A673 (cell line): ENCODE measurements around the gene ZBTB37. TPM values are rescaled to one million over a fixed set of nuclear protein-coding genes. Genes with fewer than 3 reads are reported as not detected.

ENCODE experiments used
- BruUV-seq: library from RNA; stranded (reverse); fragments of 400-500 nt; replicated peaks from 2 replicates; lab custom pipeline; 2021; lab: Mats Ljungman, UMichigan
- CTCF ChIA-PET: fragments of 300-600 bp; sonication (Branson Sonifier 250); formaldehyde crosslinking; loops from one replicate; lab custom pipeline; 2022; ENCODE audit warnings: antibody characterized with exemption; lab: Charles Lee
- POLR2A ChIA-PET: fragments of 300-600 bp; sonication (Branson Sonifier 250); formaldehyde crosslinking; loops from one replicate; lab custom pipeline; 2022; ENCODE audit warnings: antibody characterized with exemption; ENCODE audit not compliant: low non-redundant PET; lab: Charles Lee
- DNase-seq: peaks from one replicate; pipeline ENCODE4 v3.0.0-alpha.2; 2015; ENCODE audit warnings: low spot score
- H3K27ac ChIP-seq: fragments of 200-600 bp; sonication (generic); 2 replicates; pipeline ENCODE4 v1.5.1; 2016; ENCODE audit warnings: mixed run types, low read depth, mild to moderate bottlenecking, mixed read lengths, antibody characterized with exemption, low read length; ENCODE audit not compliant: poor library complexity, severe bottlenecking
- H3K27me3 ChIP-seq: fragments of 200-600 bp; sonication (generic); replicated peaks from 2 replicates; pipeline ENCODE4 v1.6.1; 2017; ENCODE audit warnings: mixed run types, low read depth, mild to moderate bottlenecking, mixed read lengths, antibody characterized with exemption, low read length; ENCODE audit not compliant: insufficient read depth, poor library complexity
- H3K36me3 ChIP-seq: fragments of 200-600 bp; sonication (generic); 2 replicates; pipeline ENCODE4 v1.6.1; 2016; ENCODE audit warnings: mixed run types, mild to moderate bottlenecking, mixed read lengths, antibody characterized with exemption, low read length; ENCODE audit not compliant: insufficient read depth, poor library complexity, severe bottlenecking
- H3K4me1 ChIP-seq: fragments of 200-600 bp; sonication (generic); 2 replicates; pipeline ENCODE4 v1.6.1; 2017; ENCODE audit warnings: mixed run types, mild to moderate bottlenecking, mixed read lengths, antibody characterized with exemption, low read length; ENCODE audit not compliant: insufficient read depth, poor library complexity, severe bottlenecking
- H3K4me3 ChIP-seq: fragments of 200-600 bp; sonication (generic); 2 replicates; pipeline ENCODE4 v1.5.1; 2016; ENCODE audit warnings: low read depth, mixed run types, mild to moderate bottlenecking, mixed read lengths, low read length; ENCODE audit not compliant: poor library complexity, severe bottlenecking
- H3K9me3 ChIP-seq: fragments of 200-600 bp; sonication (generic); 2 replicates; pipeline ENCODE4 v1.6.1; 2016; ENCODE audit warnings: mixed run types, low read depth, mild to moderate bottlenecking, mixed read lengths, antibody characterized with exemption, low read length; ENCODE audit not compliant: poor library complexity, severe bottlenecking
- CTCF ChIP-seq: fragments of 300-800, 200-600 bp; sonication (generic); conservative IDR thresholded peaks from 2 replicates; pipeline ENCODE4 v1.5.1; 2017; ENCODE audit warnings: low read depth, mild to moderate bottlenecking, antibody characterized with exemption, low read length, moderate library complexity, mixed read lengths
- EZH2 ChIP-seq: fragments of 200-600 bp; sonication (generic); IDR thresholded peaks from 2 replicates; pipeline ENCODE4 v1.6.1; 2017; ENCODE audit warnings: borderline replicate concordance, low read depth, mild to moderate bottlenecking, mixed read lengths, antibody characterized with exemption, low read length; ENCODE audit not compliant: poor library complexity, severe bottlenecking
- intact Hi-C: fragments of 100-400 bp; cut with micrococcal nuclease; formaldehyde crosslinking; loops from one replicate; pipeline ENCODE4 v1.10.0; 2022; ENCODE audit not compliant: unreplicated experiment
- total RNA-seq: library from RNA; stranded (reverse); gene quantifications from 2 replicates; pipeline ENCODE4 v1.2.3, GENCODE V29; 2021

The ZBTB37 gene
- total RNA-seq, 1 experiment from 2014 or later = 17.2 TPM

- POLR2A ChIA-PET = no interaction called here
- Histone ChIP-seq H3K27me3 (no peaks in the 10 kb centered on the region), H3K27ac (no peak overlapping the region), H3K4me3 (no peak overlapping the region), H3K36me3 (peaks cover 45% of the 10 kb centered on the region), H3K9me3 (no peaks in the 10 kb centered on the region), H3K4me1 (peaks cover 14% of the 10 kb centered on the region)
- intact Hi-C loops = no loop called here
- DNase-seq = no peak
- CTCF ChIA-PET = no interaction called here
- TF ChIP-seq CTCF (no peak), EZH2 (no peak)
- no TSS peak for BruUV-seq
These were observed 35.4 kb upstream of the ZBTB37 start for GRCh38 chr1:173832748-173833147.

GRCh38 chr1:173852105-173852504 is 16.1 kb upstream of the ZBTB37 start:
- no peak for DNase-seq
- H3K27ac ChIP-seq = no peak overlapping the region
- intact Hi-C loops = no loop called here
- CTCF ChIA-PET = no interaction called here
- TF ChIP-seq EZH2 (no peak), CTCF (no peak)
- H3K4me3 ChIP-seq = no peak overlapping the region
- H3K27me3 ChIP-seq = no peaks in the 10 kb centered on the region
- no peaks in the 10 kb centered on the region for H3K9me3 ChIP-seq
- no peaks in the 10 kb centered on the region for H3K4me1 ChIP-seq
- BruUV-seq = no TSS peak
- peaks cover 36% of the 10 kb centered on the region for H3K36me3 ChIP-seq
- POLR2A ChIA-PET = no interaction called here

GRCh38 chr1:173853074-173853473 is 15.1 kb upstream of the ZBTB37 start:
- DNase-seq = peak; percentile 50
- H3K27ac ChIP-seq = peak overlapping the region; percentile 24
- no peak overlapping the region for H3K4me3 ChIP-seq
- peaks cover 44% of the 10 kb centered on the region for H3K36me3 ChIP-seq
- CTCF ChIA-PET = no interaction called here
- H3K27me3 ChIP-seq = no peaks in the 10 kb centered on the region
- POLR2A ChIA-PET = no interaction called here
- intact Hi-C loops = no loop called here
- BruUV-seq = no TSS peak
- H3K9me3 ChIP-seq = no peaks in the 10 kb centered on the region
- H3K4me1 ChIP-seq = no peaks in the 10 kb centered on the region
- TF ChIP-seq CTCF = no peak
- TF ChIP-seq EZH2 = no peak
